HPDE6-E6E7 (cell line): ENCODE data around the gene DES.

Experiments
- DNase-seq: peaks from one replicate; pipeline ENCODE4 v3.0.0; 2011; ENCODE audit warnings: missing footprints; ENCODE audit errors: extremely low spot score

DES gene

DNA sequence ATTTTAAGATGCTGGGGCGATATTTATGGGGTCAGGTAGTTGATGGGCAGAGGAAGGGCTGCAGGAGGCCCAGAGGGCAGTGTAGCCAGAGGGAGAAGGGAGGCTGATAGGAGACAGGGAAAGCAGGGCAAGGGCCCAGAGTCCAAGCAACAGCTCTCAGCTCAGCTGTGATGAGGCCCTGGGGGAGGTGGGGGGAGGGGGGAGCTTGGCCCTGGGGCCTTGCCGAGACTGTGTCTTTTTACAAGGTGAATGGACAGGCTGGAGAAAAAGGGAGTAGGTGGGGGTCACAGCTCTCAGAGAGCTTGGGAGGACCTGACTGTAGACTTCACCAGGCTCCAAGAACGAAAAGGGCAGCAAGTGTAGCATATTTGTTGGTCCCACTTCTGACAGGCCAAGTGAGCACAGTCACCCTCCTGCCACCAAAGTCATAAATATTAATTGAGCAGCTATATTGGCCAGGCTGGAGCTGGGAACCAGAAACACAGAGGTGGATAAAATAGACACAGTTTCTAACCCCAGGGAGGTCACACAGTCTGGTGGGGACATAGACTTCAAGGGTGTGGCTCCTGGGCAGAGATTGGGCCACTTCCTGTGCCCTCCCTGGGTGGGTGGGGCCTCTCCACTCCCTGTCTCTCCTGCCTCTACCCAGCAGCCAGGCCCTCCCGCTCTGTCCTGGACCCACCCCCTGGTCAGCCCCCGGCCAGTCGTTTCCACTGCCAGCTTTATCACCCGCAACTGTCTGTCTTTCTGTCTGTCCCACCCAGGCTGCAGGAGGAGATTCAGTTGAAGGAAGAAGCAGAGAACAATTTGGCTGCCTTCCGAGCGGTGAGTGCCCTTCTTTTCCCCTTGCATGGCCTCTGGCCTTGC, 1.4 kb downstream of the DES start:
- DNase-seq: no peak

- DNase-seq: no peak
Observed at GRCh38 chr2:219420687-219421086, 2.5 kb downstream of the DES start.

DNA sequence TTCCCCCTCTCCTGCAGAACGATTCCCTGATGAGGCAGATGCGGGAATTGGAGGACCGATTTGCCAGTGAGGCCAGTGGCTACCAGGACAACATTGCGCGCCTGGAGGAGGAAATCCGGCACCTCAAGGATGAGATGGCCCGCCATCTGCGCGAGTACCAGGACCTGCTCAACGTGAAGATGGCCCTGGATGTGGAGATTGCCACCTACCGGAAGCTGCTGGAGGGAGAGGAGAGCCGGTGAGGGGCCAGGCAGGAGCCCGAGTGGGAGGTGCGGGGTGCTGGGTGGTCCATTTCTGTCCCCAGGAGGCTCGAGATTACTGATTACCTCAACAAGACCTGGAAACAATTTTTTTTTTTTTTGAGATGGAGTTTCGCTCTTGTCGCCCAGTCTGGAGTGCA, 3.1 kb downstream of the DES start:
- DNase-seq: no peak

DNA sequence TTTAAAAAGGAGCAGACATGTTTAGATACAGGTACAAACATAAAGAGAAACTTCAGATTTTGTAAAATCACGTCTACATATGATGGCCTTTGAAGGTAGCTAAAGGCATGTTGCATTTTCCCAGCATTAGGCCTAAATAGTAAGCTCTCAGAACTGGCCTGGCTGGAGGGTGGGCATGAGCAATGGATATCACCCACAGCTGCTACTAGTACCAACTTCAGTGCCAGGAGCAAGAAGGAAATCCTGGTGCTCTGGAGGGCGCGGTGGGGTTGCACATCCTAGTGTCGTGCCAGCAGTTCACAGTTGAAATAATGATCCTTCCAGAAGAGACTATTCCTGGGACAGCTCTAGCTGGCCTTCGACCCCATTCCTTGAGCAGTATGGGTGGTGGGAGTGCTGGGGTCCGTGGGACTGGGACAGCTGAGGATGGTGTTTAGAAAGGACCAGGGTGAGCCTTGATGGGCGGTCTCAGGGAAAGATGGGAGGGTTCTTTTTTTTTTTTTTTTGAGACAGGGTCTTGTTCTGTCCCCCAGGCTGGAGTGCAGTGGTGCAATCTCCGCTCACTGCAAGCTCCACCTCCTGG, 4.9 kb downstream of the DES start:
- DNase-seq: no peak

DNA sequence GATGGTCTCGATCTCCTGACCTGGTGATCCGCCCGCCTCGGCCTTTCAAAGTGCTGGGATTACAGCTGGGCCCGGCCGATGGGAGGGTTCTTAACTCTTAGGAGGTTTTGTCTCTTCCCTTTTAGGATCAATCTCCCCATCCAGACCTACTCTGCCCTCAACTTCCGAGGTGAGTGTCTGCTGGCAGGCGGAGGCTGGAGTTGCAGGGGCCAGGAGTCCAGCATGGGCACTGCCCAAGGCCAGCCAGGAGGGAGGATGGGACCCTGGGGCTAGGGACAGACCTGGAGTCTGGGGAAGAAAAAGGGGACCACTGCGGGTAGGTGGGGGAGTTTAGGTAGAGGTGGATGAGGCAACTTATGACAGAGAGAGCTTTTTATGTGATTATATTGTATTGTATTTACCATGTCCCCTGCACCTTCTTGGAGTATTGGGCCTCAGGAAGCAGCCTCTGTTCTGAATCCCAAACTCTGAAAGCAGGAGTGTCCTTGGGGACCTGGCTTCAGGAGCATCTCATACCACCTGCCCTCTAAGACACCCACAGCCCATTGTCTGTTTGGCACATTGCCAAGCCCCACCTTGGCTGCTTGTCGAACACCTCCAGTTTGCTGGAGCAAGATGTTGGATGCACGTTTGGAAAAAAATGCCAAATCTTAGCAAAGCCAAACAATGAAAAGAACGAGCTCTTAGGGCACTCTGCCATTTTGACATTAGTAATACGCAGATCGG, 5.6 kb downstream of the DES start:
- DNase-seq: no peak

- no peak for DNase-seq
Observed at GRCh38 chr2:219425238-219426067, 7.3 kb downstream of the DES start.

- DNase-seq: no peak
Observed at GRCh38 chr2:219426068-219426443, 7.9 kb downstream of the DES start.

DNA sequence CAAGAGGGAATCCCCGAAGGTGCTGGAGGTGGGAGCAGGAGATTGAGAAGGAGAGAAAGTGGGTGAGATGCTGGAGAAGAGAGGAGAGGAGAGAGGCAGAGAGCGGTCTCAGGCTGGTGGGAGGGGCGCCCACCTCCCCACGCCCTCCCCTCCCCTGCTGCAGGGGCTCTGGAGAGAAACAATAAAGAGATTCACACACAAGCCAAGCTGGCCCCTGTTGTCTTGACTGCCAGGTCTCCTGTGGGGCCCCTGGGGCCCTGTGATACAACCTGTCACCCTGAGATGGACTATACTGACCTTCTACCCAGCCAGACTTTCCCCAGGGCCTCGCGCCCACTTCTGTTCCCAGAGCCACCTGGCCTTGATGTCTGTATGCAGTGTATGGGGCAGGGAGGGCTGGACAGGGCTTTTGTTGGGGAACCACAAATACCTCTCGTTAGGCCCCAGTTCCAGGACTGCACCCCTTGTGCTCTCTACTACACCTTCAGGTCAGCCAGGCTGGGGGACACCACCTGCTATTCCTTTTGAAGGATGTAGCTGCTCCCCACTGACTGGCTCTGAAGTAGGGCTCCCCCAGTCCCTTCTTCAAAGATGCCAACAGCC, 8.5 kb downstream of the DES start:
- DNase-seq: no peak

DNA sequence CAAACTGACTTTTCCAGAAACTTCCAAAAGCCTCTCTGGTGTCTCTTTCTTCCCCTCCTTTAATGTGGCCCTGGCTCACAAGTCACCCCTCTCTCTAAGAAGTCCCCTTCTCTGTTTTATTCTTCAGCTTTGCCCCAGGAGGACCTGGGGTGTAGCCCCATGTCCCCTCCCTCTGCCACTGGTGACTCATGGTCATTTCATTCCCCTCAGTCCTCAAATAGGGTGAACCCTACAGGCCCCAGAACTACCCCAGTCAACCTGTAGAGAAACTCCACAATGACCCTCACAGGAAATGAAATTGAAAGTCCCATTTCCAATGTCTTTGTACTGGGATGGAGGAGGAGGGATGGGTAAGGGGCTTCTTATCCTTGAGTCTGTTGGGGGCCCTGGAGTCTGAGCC, 10.3 kb downstream of the DES start:
- DNase-seq: no peak

DNA sequence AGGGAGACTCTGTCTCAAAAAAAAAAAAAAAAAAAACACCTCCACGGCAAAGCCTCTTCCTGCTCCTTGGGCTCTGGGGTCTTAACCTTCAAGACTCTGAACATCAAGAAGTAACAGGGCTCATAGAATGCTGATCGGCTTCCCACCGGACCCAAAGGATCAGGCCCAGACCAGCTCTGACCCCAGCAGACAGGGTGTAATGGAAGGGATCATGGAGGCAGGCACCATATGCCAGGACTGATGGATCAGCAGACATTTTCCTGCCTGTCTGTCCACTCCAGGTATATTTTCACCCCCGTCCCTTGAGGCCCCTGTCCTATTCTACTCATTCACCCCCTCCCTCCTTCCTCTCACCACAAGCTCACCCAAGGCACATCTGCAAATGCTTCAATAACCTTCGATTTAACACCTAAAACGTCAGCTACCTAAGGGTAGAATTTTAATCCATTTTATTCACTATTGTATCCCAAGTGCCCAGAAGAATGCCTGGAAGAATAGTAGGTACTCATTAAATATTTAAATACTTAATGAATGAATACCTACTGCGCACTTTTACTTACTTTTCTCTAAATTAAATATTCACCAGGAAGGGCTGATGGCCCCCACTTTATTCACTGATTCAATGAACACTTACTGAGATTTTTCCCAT, 11.9 kb downstream of the DES start:
- no peak for DNase-seq

DNA sequence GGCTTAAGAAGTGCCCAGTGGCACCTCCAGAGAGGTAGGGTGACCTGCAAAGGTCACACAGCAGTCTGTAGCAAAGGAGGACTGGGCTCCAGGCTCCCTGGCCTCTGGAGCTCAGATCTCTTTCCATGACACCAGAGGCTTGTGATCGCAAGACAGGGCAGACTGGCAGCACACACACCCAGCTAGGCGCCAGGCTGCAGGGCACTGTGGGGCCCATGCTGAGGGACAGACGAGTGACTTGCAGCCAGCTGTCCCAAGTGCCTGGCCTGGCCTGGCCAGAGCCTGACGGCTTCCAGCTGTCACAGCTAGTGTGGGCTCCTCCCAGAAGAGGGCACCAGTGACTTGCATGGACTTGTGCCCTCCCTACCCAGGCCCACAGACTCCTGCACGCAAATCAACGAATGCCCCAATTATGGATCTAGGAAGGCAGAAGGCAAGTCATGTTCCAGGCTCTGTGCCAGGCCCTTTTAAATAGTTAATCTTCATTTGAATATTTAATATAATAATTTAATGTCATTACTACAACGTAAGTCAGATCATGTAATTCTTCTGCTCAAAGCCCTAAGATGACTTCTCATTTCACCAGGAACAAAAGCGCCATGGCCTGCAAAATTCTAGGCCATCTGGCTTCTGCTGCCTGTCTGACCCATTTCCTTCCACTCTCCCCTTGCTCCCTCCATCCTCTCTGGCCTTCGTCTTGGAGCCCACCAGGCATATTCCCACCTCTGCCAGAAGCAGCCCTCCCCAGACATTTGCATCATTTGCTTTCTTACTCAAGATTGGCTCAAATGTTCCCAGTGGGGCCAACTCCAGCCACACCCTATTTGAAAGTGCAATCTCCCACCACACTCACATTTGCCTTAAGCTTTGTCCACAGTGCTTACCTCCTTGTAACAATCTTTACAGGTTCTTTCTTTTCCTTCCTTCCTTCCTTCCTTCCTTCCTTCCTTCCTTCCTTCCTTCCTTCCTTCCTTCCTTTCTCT, 12.7 kb downstream of the DES start:
- peak; percentile 49 for DNase-seq

GRCh38 chr2:219433666-219434467, 15.7 kb downstream of the DES start:
- DNase-seq: no peak

GRCh38 chr2:219434468-219434717, 16.2 kb downstream of the DES start:
- DNase-seq: no peak

DNA sequence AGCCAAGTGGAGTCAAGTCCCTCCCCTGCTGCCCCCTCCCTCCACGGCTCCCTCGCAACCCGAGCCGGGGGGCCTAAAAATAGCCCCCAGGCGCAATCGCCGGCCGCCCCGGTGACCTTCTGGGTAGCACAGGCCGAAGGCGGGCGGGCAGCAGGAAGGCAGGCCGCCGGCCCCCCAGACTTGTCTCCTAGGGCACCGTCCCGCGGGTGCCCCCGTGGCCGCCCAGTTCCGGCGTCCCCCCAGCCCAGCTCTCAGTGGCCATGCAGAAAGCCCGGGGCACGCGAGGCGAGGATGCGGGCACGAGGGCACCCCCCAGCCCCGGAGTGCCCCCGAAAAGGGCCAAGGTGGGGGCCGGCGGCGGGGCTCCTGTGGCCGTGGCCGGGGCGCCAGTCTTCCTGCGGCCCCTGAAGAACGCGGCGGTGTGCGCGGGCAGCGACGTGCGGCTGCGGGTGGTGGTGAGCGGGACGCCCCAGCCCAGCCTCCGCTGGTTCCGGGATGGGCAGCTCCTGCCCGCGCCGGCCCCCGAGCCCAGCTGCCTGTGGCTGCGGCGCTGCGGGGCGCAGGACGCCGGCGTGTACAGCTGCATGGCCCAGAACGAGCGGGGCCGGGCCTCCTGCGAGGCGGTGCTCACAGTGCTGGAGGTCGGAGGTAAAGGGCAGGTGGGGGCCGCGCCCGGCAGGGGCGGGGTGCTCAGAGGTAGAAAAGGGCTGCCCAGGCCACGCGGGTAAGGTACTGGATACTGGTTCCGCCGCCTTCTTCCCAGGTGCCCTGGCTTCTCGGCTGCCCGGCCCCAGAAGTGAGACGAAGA, 16.7 kb downstream of the DES start, which contains the start of gene SPEG:
SPEG (plus strand) TSS at position 126 of the 808 bp plus-strand sequence; CDS start at position 261, 135 bp downstream.
- DNase-seq: no peak

- no peak for DNase-seq
Observed at GRCh38 chr2:219435701-219436100, 17.5 kb downstream of the DES start.

GRCh38 chr2:219436491-219436890, 18.3 kb downstream of the DES start:
- no peak for DNase-seq

GRCh38 chr2:219437141-219437540, 19.0 kb downstream of the DES start:
- no peak for DNase-seq

- no peak for DNase-seq
Observed at GRCh38 chr2:219437690-219438206, 19.6 kb downstream of the DES start.
